ENCODE data around the gene ZNF792.
"Not testable (repeated sequence)": the region's sequence is repeated elsewhere in the genome, so short reads cannot be mapped to it uniquely, and the experiment has no call there.

Gene ZNF792

DNA sequence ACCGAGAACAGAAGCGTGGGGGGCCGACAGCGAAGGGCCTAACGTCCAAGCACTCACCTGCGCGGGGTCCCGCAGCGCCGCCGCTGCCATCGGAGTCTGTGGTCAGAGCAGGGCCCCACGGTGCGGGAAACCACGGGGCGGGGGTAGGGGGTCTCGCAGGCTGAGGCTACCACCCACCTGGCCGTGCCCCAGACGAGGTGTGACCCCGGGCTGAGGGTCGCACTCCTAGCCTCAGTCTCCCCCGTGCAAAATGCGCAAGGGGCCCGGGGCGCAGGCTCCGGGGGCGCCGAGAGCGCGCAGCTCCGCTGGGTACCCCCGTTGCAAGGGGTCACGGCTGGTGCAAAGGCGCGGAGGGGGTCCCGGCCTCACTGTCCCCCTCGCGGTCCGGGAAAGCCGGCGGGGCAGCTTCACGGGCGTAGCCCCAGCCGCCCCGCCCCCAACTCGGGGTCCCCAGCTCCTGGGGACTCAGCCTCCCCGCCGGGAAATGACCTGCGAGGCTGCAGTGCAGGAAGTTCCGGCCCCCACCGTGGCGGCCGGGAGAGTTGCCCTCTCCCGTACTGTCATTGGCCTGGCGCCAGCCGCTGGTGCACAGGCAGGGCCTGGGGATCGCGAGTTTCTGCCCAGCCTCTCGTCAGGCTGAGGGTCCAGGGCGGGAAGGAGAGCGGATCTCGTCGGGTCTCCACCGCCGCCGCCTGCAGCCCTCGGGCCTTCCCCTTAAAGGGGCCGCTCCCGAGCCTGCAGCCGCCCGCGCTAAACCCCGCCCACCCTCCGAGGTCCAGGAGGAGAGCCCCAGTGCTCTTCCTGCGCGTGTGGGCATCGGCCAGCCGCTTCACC, at the start of gene ZNF792:
Gene ZNF792 (minus strand): TSS at position 657 of the 834 bp plus-strand sequence. CDS start 567 bp downstream, at position 90.
- peak; percentile 38 to 40 for DNase-seq (ENCODE audit: low read depth in 1 of 2, low spot score in 1 of 2)
- in situ Hi-C loops (cut with HindIII; ENCODE audit: low pct_unique_long_range_greater_than_20kb, low sequenced_read_pairs), result no loop called here
- no peak for TF ChIP-seq JUND (IDR thresholded peaks at IDR 0.05; ENCODE audit: low read depth)

DNA sequence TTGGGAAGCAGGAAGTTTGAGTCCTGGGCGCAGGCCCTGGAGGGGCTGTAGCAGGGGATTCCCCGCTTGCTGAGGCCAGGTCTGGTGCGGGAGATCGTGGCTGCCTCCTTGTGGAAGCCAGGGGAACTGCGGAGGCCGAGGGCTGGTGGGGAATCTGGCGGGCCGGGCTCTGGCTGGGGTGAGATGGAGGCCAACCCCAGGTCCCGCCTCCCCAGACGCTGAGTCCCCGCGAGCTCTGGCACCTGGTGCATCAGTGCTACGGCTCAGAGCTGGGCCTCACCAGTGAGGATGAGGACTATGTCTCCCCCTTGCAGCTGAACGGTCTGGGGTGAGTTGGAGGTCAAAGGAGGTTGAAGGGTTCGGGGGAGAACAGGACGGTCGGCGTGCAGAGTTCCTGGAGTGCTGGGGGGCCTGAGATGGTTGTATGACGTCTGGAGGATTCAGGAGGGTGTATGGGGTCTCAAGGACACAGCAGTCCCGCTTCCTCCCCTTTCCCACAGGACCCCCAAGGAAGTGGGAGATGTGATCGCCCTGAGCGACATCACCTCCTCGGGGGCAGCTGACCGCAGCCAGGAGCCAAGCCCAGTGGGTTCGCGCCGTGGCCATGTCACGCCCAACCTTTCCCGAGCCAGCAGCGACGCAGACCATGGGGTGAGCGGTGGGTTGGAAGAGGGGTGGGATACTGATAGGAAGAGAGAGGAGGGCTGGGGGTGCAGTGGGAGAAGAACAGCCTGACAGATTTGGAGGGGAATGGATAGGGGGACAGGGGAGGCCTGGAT, 49.2 kb upstream of the ZNF792 start:
- TF ChIP-seq JUND (IDR thresholded peaks at IDR 0.05; ENCODE audit: low read depth), result no peak
- peak in 1 of 2 experiments; percentile 30 for DNase-seq (ENCODE audit: low read depth in 1 of 2, low spot score in 1 of 2)
- in situ Hi-C loops (cut with HindIII; ENCODE audit: low pct_unique_long_range_greater_than_20kb, low sequenced_read_pairs), result no loop called here

DNA sequence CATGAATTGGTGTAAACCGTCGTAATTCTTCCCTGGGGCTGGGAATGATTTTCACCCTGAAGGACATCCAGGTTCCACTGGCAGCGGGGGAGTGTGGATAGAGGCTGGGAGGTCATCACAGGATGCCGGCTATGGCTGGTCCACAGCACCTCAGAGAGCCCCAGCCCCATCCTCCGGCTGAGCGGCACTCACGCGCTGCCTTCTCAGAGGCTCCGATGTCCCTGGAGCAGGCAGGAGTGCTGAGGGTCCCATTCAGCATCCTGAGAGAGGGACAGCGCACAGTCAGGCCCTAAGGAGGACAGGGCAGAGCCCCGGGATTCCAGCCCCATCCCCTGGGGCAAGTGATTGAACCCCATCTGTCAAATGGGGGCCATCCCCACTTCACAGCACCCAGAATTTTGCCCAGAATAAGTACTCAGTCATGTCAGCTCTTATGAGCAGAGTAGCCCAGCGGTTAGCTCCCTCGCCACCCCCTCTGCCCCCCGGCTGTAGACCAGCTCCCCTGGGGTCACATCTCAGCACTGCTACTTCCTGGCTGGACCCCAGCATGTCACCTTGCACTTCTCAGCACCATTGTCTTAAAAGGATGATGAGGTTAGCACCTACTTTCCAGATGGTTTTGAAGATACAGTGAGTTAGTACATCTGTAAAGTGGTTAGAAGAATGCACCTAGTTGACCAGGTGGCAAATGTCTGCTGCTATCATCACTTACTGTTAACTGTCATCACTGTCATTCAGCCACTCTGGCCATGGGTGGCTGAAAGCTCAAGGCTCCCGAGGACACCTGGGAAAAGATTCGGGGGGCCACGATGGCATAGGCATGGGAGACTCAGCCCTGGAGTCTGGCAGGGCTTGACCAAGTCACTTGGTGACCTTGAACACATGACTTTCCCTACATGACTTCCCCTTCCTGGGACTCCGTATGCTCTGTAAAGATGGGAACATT, 48.0 kb upstream of the ZNF792 start:
- no peak for DNase-seq (ENCODE audit: low read depth in 1 of 2, low spot score in 1 of 2)
- TF ChIP-seq JUND (IDR thresholded peaks at IDR 0.05; ENCODE audit: low read depth), result no peak
- in situ Hi-C loops (cut with HindIII; ENCODE audit: low pct_unique_long_range_greater_than_20kb, low sequenced_read_pairs), result no loop called here

DNA sequence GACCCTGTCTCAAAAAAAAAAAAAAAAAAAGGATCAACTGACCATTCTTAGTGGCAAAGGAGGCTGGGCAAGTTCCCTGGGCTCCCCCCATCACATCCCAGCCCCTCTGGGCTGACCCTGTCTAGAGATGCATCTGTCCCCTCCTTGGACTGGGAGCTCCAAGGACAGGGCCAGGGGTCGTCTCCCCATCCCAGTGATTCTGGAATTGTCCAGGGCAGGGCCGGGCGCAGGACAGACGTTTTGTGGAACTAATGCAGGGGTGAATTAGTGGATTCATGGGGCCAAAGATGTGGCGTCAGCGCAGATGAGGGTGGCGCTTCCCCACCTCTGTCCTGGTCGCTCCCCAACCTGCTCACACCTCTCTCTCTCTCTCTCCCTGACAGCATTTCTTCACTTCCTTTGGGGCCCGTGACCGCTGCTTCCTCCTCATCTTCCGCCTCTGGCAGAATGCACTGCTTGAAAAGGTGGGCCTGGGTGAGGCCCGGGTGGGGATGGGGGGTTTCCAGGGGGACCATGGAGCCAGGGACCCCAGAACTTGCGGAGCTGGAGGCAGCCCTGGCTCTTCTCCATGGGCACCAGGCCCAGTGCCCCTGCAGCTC, 47.2 kb upstream of the ZNF792 start:
- in situ Hi-C loops (cut with HindIII; ENCODE audit: low pct_unique_long_range_greater_than_20kb, low sequenced_read_pairs), result no loop called here
- TF ChIP-seq JUND (IDR thresholded peaks at IDR 0.05; ENCODE audit: low read depth), result no peak

DNA sequence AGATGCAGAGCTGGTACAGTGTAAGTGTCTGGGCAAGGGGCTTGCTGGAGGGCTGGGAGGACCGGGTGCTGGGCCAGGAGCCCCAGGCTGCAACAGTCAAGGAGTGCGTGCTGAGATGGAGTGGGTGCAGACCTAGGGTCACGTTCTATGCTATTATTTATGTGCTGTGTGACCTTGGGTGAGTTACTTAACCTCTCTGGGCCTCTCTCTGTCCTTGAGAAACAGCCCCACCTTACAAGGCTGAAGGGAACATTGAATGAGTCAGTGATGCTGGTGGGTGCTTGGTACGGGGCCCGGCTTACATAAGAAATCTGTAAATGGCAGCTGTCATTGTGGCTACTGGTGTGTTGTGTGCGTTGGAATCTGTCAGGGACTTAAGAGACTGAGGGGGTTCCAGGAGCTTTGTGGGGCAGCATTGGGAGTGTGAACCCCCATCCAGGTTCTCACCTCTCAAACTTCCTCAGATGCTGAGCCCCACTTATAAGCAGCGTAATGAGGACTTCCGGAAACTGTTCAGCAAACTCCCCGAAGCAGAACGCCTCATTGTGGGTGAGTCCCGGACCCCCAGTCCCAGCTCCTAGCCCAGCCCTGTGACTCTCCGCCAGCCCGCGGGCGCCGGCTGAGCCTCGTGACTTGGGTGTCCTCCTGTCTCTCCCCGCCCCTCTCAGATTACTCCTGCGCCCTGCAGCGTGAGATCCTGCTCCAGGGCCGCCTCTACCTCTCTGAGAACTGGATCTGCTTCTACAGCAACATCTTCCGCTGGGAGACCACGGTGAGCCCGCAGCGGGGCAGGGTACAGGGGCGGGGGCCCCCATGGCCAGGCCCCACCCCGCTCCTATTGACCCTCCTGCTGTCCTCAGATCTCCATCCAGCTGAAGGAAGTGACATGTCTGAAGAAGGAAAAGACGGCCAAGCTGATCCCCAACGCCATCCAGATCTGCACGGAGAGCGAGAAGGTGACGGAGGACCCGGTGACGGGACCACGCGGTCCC, 45.7 kb upstream of the ZNF792 start:
- no peak for TF ChIP-seq JUND (IDR thresholded peaks at IDR 0.05; ENCODE audit: low read depth)
- DNase-seq (ENCODE audit: low read depth in 1 of 2, low spot score in 1 of 2), result no peak
- in situ Hi-C loops (cut with HindIII; ENCODE audit: low pct_unique_long_range_greater_than_20kb, low sequenced_read_pairs), result no loop called here

More for the DNA sequence above, 47.2 kb upstream of the ZNF792 start:
- DNase-seq (ENCODE audit: low read depth in 1 of 2, low spot score in 1 of 2), result no peak

DNA sequence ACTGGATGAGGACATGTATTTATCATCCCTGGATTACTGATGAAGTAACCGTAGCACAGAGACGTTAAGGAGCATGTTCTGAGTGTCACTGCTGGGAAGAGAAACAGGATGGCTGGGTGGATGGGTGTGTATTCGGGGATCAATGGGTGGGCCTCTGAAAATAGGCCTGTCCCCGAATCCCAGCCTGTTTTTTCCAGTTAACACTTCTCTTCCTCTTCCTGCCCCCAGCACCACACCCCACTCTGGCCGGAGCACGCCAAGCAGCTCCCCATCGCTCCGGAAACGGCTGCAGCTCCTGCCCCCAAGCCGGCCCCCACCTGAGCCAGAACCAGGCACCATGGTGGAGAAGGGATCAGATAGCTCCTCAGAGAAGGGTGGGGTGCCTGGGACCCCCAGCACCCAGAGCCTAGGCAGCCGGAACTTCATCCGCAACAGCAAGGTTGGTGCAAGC, 44.9 kb upstream of the ZNF792 start:
- no peak for TF ChIP-seq JUND (IDR thresholded peaks at IDR 0.05; ENCODE audit: low read depth)
- no peak for DNase-seq (ENCODE audit: low read depth in 1 of 2, low spot score in 1 of 2)
- in situ Hi-C loops (cut with HindIII; ENCODE audit: low pct_unique_long_range_greater_than_20kb, low sequenced_read_pairs), result no loop called here

DNA sequence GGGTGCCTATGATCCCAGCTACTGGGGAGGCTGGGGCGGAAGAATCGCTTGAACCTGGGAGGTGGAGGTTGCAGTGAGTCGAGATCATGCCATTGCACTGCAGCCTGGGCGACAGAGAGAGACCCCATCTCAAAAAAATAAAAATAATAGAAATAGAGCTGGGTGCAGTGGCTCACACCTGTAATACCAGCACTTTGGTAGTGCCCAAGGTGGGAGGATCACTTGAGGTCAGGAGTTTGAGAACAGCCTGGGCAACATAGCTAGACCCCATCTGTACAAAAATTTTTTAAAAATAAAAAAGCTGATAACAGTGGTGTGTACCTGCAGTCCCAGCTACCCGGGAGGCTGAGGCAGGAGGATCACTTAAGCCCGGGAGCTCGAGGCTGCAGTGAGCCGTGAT, 43.4 kb upstream of the ZNF792 start:
- DNase-seq (ENCODE audit: low read depth in 1 of 2, low spot score in 1 of 2), result not testable (repeated sequence)

DNA sequence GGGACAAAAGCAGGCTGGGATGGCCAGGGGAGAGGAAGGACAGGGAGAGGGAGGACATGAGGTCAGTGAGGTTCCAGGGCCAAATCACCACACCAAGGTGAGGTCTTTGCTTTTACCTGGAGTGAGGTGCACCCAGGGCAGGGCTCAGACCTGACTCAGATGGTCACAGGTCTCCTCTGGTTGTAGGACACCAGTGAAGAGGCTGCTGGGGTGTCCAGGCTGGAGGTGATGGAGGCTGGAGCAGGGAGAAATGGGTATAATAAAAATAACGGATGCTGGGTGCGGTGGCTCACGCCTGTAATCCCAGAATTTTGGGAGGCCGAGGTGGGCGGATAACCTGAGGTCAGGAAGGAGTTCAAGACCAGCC, 43.0 kb upstream of the ZNF792 start:
- no peak for TF ChIP-seq JUND (IDR thresholded peaks at IDR 0.05; ENCODE audit: low read depth)
- in situ Hi-C loops (cut with HindIII; ENCODE audit: low pct_unique_long_range_greater_than_20kb, low sequenced_read_pairs), result no loop called here

More for the DNA sequence above, 43.4 kb upstream of the ZNF792 start:
- in situ Hi-C loops (cut with HindIII; ENCODE audit: low pct_unique_long_range_greater_than_20kb, low sequenced_read_pairs), result not testable (repeated sequence)

DNA sequence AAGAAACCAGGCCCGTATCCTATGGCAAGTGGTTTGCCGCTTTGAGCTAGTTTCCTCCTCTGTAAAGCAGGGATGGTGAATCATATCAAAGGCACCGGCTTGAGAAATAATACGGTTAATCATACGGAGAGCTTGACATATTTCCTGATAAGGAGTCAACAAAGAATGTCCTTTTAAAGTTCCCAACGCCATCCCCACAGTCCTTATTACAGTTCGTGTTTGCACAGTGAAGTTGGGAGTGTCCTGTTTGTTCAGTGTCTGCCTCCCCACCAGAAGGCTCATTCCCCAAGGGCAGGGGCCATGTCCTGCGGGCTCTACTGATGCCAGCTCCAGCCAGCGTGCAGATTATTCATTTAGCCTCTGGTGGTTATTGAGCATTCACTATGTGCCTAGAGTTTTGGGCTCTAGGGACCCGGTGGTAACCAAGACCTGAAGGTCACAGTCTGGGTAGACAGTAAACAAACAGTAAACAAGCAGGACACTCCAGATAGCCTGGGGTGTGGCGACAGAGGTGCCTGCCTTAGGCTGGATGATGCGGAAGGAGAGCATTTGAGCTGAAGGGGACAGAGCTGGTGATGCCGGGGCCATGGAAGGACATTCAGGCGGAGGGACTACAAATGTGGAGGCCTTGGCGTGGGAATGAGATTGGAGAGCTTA, 42.4 kb upstream of the ZNF792 start:
- no peak for DNase-seq (ENCODE audit: low read depth in 1 of 2, low spot score in 1 of 2)
- in situ Hi-C loops (cut with HindIII; ENCODE audit: low pct_unique_long_range_greater_than_20kb, low sequenced_read_pairs), result no loop called here

More for the DNA sequence above, 43.0 kb upstream of the ZNF792 start:
- DNase-seq (ENCODE audit: low read depth in 1 of 2, low spot score in 1 of 2), result no peak

DNA sequence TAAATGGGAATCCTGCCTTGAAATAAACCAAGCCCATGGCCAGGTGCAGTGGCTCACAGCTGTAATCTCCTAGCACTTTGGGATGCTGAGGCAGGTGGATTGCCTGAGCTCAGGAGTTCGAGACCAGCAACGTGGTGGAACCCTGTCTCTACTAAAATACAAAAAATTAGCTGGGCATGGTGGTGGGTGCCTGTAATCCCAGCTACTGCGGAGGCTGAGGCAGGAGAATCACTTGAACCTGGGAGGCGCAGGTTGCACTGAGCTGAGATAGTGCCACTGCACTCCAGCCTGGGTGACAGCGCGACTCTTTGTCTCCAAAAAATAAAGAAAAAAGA, 41.9 kb upstream of the ZNF792 start:
- DNase-seq (ENCODE audit: low read depth in 1 of 2, low spot score in 1 of 2); in situ Hi-C loops (cut with HindIII; ENCODE audit: low pct_unique_long_range_greater_than_20kb, low sequenced_read_pairs): not testable (repeated sequence)

More for the DNA sequence above, 42.4 kb upstream of the ZNF792 start:
- no peak for TF ChIP-seq JUND (IDR thresholded peaks at IDR 0.05; ENCODE audit: low read depth)

Measured in T47D (cell line).